ENCODE data around the gene ISLR2. TPM values are rescaled to one million over a fixed set of nuclear protein-coding genes. Genes with fewer than 3 reads are reported as not detected.
A peak's percentile ranks its signal among the peaks of the same experiment; 100 is the strongest.
"Not testable (repeated sequence)": the region's sequence is repeated elsewhere in the genome, so short reads cannot be mapped to it uniquely, and the experiment has no call there.

Gene ISLR2, protein sequence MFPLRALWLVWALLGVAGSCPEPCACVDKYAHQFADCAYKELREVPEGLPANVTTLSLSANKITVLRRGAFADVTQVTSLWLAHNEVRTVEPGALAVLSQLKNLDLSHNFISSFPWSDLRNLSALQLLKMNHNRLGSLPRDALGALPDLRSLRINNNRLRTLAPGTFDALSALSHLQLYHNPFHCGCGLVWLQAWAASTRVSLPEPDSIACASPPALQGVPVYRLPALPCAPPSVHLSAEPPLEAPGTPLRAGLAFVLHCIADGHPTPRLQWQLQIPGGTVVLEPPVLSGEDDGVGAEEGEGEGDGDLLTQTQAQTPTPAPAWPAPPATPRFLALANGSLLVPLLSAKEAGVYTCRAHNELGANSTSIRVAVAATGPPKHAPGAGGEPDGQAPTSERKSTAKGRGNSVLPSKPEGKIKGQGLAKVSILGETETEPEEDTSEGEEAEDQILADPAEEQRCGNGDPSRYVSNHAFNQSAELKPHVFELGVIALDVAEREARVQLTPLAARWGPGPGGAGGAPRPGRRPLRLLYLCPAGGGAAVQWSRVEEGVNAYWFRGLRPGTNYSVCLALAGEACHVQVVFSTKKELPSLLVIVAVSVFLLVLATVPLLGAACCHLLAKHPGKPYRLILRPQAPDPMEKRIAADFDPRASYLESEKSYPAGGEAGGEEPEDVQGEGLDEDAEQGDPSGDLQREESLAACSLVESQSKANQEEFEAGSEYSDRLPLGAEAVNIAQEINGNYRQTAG
- not detected in 2 replicates for total RNA-seq (2014; rRNA removed; shearing (Covaris generic))

DNA sequence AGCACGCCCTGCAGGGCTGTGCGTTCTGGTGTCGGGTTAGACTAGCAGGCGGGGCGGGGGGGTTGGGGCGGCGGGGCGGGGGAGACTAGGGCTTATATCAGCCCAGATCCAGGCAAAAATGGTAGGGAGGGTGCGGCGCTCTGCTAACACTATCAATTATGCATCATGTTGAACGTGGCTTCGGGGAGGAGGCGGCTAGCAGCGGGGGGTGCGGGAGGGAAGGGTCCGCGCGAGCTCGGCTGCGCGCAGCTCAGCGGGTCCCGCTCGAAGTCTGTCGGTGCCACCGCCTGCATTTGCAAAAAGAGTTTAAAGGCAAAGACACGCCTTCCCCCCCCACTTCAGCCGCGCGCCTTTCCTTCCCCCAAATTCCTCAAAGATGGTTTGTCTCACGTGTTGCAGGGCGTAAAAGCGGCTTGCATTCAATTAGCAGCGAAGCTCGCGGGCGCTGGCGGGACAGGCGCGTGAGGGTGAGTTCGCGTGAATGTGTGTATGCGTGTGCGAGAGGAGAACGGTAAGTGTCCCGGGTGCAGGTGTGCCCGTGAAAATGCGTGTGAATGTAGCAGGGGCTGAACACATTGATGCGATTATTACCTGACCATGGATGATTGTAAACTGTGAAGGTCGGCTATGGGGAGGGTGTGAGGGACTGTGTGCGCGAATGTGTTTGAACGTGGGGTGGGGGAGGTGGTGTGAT is at the start of gene ISLR2:
TSS of gene ISLR2 (plus strand) at position 432 of the 694 bp plus-strand sequence. CDS start 2,169 bp downstream, outside the sequence.
- no peak for DNase-seq (ENCODE audit: low read depth in 1 of 2, low spot score in 2 of 2)
- H3K4me1 ChIP-seq (replicated peaks): peaks cover 11% of the 10 kb centered on the region
- H3K27me3 ChIP-seq (replicated peaks): peaks cover 87% of the 10 kb centered on the region

DNA sequence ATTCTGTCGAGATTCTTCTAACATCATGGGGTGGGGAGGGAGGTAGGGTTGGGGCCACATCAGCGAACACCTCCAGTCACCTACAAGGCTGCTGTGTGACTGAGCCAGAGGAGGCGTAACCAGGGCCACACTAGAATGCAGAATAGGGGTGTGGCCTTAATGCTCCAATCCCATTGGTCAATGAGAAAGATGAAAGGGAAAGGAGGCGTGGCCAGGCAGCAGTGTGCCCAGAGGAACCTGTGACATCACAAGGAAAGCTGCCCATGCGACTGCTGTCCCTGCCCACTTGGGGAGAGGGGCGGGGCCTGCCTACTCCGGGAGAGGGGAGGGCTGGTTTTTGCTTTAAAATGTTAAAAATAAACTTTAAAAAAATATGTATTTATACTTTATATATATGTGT is 47.9 kb upstream of the ISLR2 start, which contains the start of gene GOLGA6A:
TSS of gene GOLGA6A (minus strand) at position 101 of the 400 bp plus-strand sequence. CDS start at position 60, 41 bp downstream.
- H3K27me3 ChIP-seq (replicated peaks); H3K4me3 ChIP-seq; H3K4me1 ChIP-seq (replicated peaks); H3K36me3 ChIP-seq; H3K27ac ChIP-seq; H3K9me3 ChIP-seq (replicated peaks); DNase-seq (ENCODE audit: low read depth in 1 of 2, low spot score in 2 of 2): not testable (repeated sequence)

More for the DNA sequence above, at the start of gene ISLR2:
- Histone ChIP-seq H3K4me3 (no peak within 1 kb of the TSS), H3K27ac (no peak within 1 kb of the TSS), H3K36me3 (0 out of 2 replicates have a peak, but pooled peaks cover 3% of the 10 kb centered on the region), H3K9me3 (replicated peaks) (peaks cover 19% of the 10 kb centered on the region)

DNA sequence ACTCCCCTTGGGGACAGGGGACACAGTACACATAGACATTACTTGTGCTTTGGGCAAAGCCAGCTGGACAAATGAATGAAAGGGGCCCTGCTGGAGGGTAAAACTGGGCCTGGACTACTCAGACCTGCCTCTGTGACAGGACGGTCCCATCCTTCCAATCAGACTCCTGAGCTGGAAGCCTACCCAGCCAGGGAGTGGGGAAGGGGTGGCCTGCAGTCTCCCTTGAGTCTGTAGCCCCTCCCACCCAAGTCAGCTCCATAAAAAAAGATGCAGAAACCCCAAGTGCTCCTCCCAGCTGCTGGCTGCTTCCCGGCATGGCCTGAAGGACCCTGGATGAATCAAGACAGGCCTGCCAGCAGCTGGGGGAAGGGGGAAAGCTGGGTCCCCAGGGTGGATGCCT is 35.8 kb upstream of the ISLR2 start:
- not testable (repeated sequence) for DNase-seq (ENCODE audit: low read depth in 1 of 2, low spot score in 2 of 2); H3K36me3 ChIP-seq; H3K27me3 ChIP-seq (replicated peaks); H3K9me3 ChIP-seq (replicated peaks); H3K4me1 ChIP-seq (replicated peaks); H3K27ac ChIP-seq; H3K4me3 ChIP-seq

DNA sequence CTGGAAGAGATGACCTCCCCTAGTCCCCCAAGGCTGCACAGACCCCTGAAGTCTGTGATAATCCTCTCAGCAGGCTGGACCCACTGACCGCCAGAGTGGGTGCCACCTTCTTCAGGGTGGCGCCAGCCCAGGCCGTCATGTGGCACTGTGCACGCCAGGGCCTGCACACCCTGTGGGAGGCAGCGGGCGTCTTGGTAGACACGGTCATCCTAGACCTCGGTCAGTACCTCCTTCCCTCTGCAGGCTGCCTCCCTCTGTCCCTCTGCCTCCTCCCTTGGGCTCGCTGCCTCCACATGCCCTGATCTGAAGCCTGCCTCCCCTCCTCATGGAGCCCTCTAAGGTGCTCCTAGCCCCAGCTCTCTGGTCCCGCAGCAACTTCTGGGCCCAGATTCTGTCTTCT is 34.8 kb upstream of the ISLR2 start:
- not testable (repeated sequence) for H3K27ac ChIP-seq; H3K36me3 ChIP-seq; DNase-seq (ENCODE audit: low read depth in 1 of 2, low spot score in 2 of 2); H3K27me3 ChIP-seq (replicated peaks); H3K4me3 ChIP-seq; H3K4me1 ChIP-seq (replicated peaks); H3K9me3 ChIP-seq (replicated peaks)

DNA sequence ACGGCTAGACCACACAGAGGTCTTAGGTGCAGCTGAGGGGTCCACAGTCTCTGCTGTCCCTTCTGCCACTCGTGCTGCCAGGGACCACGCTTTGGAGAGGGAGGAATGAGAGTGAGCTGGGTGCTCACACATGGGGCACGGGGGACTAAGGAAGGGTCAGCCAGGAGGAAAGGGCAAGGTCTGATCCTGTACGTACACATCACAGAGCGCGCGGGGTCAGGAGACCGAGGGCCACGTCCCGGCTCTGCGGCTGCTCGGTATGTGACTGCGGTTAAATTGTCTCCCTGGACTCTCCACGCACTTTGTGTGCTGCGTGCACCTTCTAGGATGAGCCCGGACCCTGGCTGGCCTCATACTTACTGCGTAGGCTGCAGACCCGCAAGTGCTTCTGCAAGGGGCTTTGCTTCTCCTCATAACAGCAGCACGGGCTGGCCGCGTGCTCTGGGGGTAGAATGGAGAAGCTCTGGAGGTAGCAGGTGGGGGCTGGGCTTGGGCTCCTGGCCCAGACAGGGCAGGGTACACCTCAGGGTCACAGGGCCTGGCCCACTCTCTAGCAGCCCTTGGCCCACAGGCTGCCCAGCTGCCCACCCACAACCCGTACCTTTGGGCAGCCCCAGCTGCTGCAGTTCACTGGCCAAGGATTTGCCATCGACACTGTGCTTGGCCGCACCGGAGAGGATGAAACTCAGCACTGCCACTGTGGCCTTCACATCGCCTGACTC is 33.5 kb upstream of the ISLR2 start:
- not testable (repeated sequence) for H3K9me3 ChIP-seq (replicated peaks); H3K27me3 ChIP-seq (replicated peaks); H3K36me3 ChIP-seq; DNase-seq (ENCODE audit: low read depth in 1 of 2, low spot score in 2 of 2); H3K4me1 ChIP-seq (replicated peaks); H3K27ac ChIP-seq; H3K4me3 ChIP-seq

DNA sequence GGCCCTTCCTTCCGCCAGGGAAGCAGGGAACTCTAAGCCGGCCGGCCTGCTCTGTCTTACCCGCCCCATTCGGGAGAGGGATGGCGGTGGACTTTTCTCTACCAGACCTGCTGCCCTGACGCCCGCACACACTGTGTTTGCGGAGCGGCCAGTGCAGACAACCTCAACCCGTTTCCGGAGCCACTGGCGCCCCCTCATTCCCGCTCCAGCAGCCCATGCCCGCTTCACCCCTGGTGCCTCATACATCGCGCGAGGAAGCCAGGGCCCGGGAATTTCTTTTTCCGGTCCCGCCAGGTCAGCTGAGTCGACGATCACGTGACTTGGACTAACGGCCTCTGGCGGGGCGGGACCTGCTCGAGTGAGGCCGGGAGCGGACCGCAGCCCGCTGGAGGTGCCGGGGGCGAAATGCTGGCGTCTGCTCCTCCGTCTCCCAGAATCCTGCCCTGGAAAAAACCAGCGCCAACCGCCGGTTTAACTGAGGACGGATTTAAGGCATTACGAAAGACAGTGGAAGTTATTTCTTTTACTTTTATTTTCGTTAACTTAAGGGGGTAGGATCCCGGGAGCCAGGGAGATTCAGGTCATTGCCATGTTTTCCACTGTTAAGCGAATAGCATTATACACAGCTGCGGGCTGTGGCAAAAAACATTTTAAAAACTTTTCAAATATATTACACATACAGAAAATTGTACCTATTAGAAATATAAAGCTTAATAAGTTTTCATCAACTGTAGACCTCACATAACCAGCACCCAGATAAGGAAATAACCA is 30.2 kb upstream of the ISLR2 start:
- H3K27me3 ChIP-seq (replicated peaks); H3K9me3 ChIP-seq (replicated peaks); H3K36me3 ChIP-seq; H3K4me1 ChIP-seq (replicated peaks); H3K27ac ChIP-seq: not testable (repeated sequence)
- peak overlapping the region; percentile 29 for H3K4me3 ChIP-seq
- DNase-seq (ENCODE audit: low read depth in 1 of 2, low spot score in 2 of 2): peak; percentile 90 to 92

DNA sequence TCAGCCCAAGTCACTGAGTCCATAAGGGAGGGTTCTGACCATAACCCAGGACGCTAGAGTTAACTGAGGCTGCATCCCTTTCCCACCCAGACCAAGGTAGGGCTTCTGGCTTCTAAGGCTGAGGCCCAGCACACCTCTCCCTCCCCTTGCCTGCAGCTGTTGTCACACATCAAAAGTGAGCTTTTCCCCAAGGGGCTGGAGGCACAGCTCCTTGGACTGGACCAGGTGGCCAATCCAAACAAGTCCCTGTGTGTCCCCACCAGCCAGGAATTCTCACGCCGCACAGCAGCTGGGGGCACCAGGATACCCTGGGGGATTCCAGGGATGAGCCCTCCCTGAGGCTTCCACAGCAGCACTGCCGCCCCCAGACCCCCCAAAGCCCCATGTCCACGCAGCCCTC is 22.3 kb upstream of the ISLR2 start:
- Histone ChIP-seq H3K9me3 (replicated peaks) (no peaks in the 10 kb centered on the region), H3K27ac (no peak overlapping the region), H3K4me1 (replicated peaks) (no peaks in the 10 kb centered on the region), H3K36me3 (no peaks in the 10 kb centered on the region), H3K27me3 (replicated peaks) (no peaks in the 10 kb centered on the region), H3K4me3 (no peak overlapping the region)
- no peak for DNase-seq (ENCODE audit: low read depth in 1 of 2, low spot score in 2 of 2)

DNA sequence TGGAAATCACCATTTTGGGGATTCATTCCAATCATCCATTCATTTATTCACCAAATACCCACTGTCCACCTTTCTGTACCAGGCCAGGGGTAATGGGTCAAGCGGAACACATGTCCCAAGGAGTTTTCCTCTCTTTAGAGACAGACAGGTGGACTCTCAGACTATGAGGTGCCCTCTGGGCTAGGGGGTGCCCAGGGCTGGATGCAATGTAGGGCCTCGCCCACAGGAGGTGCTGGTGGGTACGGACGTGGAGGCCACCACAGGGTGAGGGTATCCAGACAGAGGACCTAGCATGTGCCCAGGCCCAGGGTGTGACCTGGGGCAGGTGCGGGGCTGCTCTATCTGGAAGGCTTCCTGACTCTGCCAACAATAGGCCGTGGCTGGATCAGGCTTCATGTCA is 21.8 kb upstream of the ISLR2 start:
- H3K27me3 ChIP-seq (replicated peaks); H3K4me1 ChIP-seq (replicated peaks); H3K36me3 ChIP-seq; H3K4me3 ChIP-seq; H3K27ac ChIP-seq; DNase-seq (ENCODE audit: low read depth in 1 of 2, low spot score in 2 of 2); H3K9me3 ChIP-seq (replicated peaks): not testable (repeated sequence)

DNA sequence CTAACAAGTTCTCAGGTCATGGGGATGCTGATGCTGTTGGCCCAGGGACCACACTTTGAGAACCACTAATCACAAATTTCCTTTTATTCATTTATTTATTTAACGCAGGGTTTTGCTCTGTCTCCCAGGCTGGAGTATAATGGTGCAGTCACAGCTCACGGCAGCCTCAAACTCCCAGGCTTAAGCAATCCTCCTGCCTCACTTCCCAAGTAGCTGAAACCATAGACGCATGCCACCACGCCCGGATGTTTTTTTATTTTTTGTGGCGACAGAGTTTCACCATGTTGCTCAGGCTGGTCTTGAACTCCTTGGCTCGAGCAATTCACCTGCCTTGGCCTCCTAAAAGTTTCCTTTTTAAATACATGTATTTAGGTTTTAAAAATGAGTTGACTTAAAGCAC is 20.7 kb upstream of the ISLR2 start:
- Histone ChIP-seq H3K27ac (no peak overlapping the region), H3K9me3 (replicated peaks) (no peaks in the 10 kb centered on the region), H3K4me3 (no peak overlapping the region), H3K36me3 (no peaks in the 10 kb centered on the region), H3K4me1 (replicated peaks) (no peaks in the 10 kb centered on the region), H3K27me3 (replicated peaks) (no peaks in the 10 kb centered on the region)
- DNase-seq (ENCODE audit: low read depth in 1 of 2, low spot score in 2 of 2): no peak

DNA sequence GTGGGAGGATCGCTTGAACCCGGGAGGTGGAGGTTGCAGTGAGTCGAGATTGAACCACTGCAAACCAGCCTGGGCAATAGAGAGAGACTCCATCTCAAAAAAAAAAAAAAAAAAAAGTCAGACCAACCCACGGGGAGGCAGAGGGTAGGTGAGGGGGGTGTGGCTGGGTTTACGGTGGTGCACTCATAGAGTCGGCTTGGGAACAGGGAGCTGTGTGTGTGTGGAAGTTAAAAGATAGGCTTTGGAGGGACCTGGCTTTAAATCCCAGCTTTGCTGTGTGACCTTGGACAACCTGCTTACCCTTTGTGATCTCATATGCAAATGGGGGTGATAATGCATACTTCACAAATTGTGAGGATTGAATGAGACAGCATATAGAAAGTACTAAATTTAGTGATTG is 10.0 kb upstream of the ISLR2 start:
- Histone ChIP-seq H3K27ac (no peak overlapping the region), H3K9me3 (replicated peaks) (no peaks in the 10 kb centered on the region), H3K4me3 (no peak overlapping the region), H3K27me3 (replicated peaks) (peaks cover 40% of the 10 kb centered on the region), H3K4me1 (replicated peaks) (no peaks in the 10 kb centered on the region), H3K36me3 (no peaks in the 10 kb centered on the region)
- DNase-seq (ENCODE audit: low read depth in 1 of 2, low spot score in 2 of 2): no peak

DNA sequence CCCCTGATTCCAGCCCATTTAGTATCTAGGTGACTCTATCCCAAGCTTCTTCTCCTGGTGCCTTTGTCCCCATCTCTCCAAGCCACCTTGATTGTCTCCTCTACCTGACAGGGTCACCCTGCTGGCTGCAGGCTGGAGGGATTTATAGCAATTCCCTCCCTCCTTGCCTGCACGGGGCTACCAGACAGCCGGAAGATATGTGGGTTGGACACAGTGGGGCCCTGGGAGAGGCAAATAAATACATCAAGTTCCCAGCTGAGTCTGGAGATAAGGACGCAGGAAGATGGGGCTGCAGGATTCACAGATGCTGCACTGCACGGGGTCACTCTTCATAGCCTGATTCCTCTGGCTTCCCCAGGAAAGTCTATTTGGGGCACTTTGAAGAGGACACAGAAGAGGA is 9.3 kb upstream of the ISLR2 start:
- Histone ChIP-seq H3K4me1 (replicated peaks) (no peaks in the 10 kb centered on the region), H3K9me3 (replicated peaks) (no peaks in the 10 kb centered on the region), H3K4me3 (no peak overlapping the region), H3K27ac (no peak overlapping the region), H3K27me3 (replicated peaks) (peaks cover 46% of the 10 kb centered on the region), H3K36me3 (no peaks in the 10 kb centered on the region)
- no peak for DNase-seq (ENCODE audit: low read depth in 1 of 2, low spot score in 2 of 2)

DNA sequence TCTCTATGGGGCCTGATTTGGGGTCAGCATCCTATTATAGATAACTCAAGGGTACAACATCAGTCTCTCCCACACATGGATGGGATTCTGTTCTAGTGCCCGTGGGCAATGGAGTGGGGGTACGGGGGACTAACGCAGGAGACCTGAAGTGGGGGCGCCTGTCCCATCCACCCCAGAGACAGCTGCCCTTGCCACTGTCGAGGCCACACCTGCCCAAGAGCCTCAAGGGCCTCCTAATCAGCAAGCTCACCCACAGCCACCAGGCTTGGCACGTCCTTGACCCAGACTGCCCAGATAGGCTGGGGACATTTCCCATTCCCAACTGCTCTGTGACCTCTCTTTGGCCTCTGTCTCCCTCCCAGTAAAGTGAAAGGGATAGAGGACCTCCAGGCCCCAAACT is 8.5 kb upstream of the ISLR2 start:
- no peak overlapping the region for H3K27ac ChIP-seq
- no peak overlapping the region for H3K4me3 ChIP-seq
- H3K36me3 ChIP-seq: no peaks in the 10 kb centered on the region
- DNase-seq (ENCODE audit: low read depth in 1 of 2, low spot score in 2 of 2): no peak
- no peaks in the 10 kb centered on the region for H3K4me1 ChIP-seq (replicated peaks)
- no peaks in the 10 kb centered on the region for H3K9me3 ChIP-seq (replicated peaks)
- peaks cover 46% of the 10 kb centered on the region for H3K27me3 ChIP-seq (replicated peaks)

Measured in SJSA1 (cell line).